Mesendoderm (in vitro differentiated cells): ENCODE measurements around the gene ITLN2.
A peak's percentile ranks its signal among the peaks of the same experiment; 100 is the strongest.

ENCODE experiments used
- DNase-seq: peaks from one replicate; pipeline ENCODE4 v3.0.0; 2013
- H2AK5ac ChIP-seq: 2 replicates; pipeline ENCODE4 v1.6.1; 2013; ENCODE audit warnings: low read length, inconsistent platforms
- H2BK120ac ChIP-seq: 2 replicates; pipeline ENCODE4 v1.6.1; 2013; ENCODE audit warnings: low read depth, mild to moderate bottlenecking, low read length, moderate library complexity, mixed read lengths
- H2BK15ac ChIP-seq: replicated peaks from 2 replicates; pipeline ENCODE4 v1.6.1; 2013; ENCODE audit warnings: low read depth, mild to moderate bottlenecking, moderate library complexity
- H2BK5ac ChIP-seq: 2 replicates; pipeline ENCODE4 v1.6.1; 2013; ENCODE audit warnings: low read length, inconsistent platforms
- H3K18ac ChIP-seq: 2 replicates; pipeline ENCODE4 v1.6.1; 2013; ENCODE audit warnings: mild to moderate bottlenecking, low read length, mixed read lengths
- H3K23ac ChIP-seq: one replicate; pipeline ENCODE4 v1.6.1; 2013; ENCODE audit warnings: low read length
- H3K27ac ChIP-seq: 2 replicates; pipeline ENCODE4 v1.5.1; 2013; ENCODE audit warnings: low read depth, mild to moderate bottlenecking, inconsistent platforms, low read length, moderate library complexity
- H3K27me3 ChIP-seq: 2 replicates; pipeline ENCODE4 v1.6.1; 2013; ENCODE audit warnings: low read length, control low read depth, mild to moderate bottlenecking, inconsistent platforms; ENCODE audit not compliant: insufficient read depth, poor library complexity
- H3K36me3 ChIP-seq: 2 replicates; pipeline ENCODE4 v1.6.1; 2013; ENCODE audit warnings: low read length, inconsistent platforms; ENCODE audit not compliant: control insufficient read depth, insufficient read depth
- H3K4ac ChIP-seq: one replicate; pipeline ENCODE4 v1.6.1; 2013; ENCODE audit warnings: low read depth, mild to moderate bottlenecking, low read length, moderate library complexity
- H3K4me1 ChIP-seq: 2 replicates; pipeline ENCODE4 v1.6.1; 2013; ENCODE audit warnings: low read depth, low read length, inconsistent platforms; ENCODE audit not compliant: control insufficient read depth
- H3K4me2 ChIP-seq: 2 replicates; pipeline ENCODE4 v1.6.1; 2013; ENCODE audit warnings: low read length
- H3K4me3 ChIP-seq: 2 replicates; pipeline ENCODE4 v1.5.1; 2013; ENCODE audit warnings: mild to moderate bottlenecking, low read length
- H3K56ac ChIP-seq: one replicate; pipeline ENCODE4 v1.6.1; 2013; ENCODE audit warnings: low read length
- H3K79me1 ChIP-seq: 2 replicates; pipeline ENCODE4 v1.6.1; 2013; ENCODE audit warnings: low read length, inconsistent platforms
- H3K79me2 ChIP-seq: 2 replicates; pipeline ENCODE4 v1.6.1; 2013; ENCODE audit warnings: mild to moderate bottlenecking, low read length; ENCODE audit not compliant: control insufficient read depth, insufficient read depth
- H3K9ac ChIP-seq: 2 replicates; pipeline ENCODE4 v1.6.1; 2013; ENCODE audit warnings: low read length, inconsistent platforms
- H4K5ac ChIP-seq: one replicate; pipeline ENCODE4 v1.6.1; 2013; ENCODE audit warnings: low read length
- H4K8ac ChIP-seq: one replicate; pipeline ENCODE4 v1.6.1; 2013; ENCODE audit warnings: low read depth, mild to moderate bottlenecking, control low read depth, low read length, moderate library complexity
- WGBS: extraction: QIAGEN DNeasy Blood & Tissue Kit; methylation state at CpG from one replicate; pipeline ENCODE4 v1.1.7; 2013; ENCODE audit warnings: low lambda C conversion rate, missing lambda C conversion rate; ENCODE audit not compliant: insufficient coverage; ENCODE audit errors: extremely low coverage; 5-methylcytosine and 5-hydroxymethylcytosine counted together

Gene ITLN2

DNA sequence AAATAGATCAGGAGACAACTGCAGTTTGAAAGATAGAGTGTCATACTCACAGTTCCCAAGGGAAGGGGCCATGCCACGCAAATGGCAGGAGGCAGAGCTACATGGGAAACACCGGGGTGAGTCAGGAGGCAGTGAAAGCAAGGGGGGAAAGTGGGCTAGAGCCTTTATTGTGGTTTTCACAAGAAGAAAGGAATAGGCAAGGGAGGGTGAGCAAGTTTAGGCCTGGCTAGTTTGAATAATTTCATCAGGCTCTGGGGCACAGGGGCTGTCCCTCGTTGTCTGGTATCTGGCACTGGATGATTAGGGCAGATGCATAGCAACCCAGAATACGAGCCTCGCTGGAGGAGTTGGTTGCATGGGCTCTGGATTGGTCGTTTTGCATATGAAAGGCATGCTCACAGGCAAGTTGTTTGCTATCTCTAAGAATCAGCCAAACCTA lies 17.0 kb upstream of the ITLN2 start:
- Histone ChIP-seq H3K27me3 (no peaks in the 10 kb centered on the region), H3K4me3 (no peak overlapping the region), H2BK5ac (no peak overlapping the region), H3K79me1 (no peaks in the 10 kb centered on the region), H2BK120ac (no peak overlapping the region), H3K4me2 (no peak overlapping the region), H3K4me1 (peaks cover 9% of the 10 kb centered on the region), H4K8ac (no peak overlapping the region), H3K56ac (no peak overlapping the region), H2AK5ac (no peak overlapping the region), H3K79me2 (no peaks in the 10 kb centered on the region), H3K36me3 (no peaks in the 10 kb centered on the region), H3K18ac (no peak overlapping the region), H3K9ac (no peak overlapping the region), H4K5ac (no peak overlapping the region), H3K4ac (no peak overlapping the region), H3K23ac (no peak overlapping the region), H3K27ac (no peak overlapping the region), H2BK15ac (no peak overlapping the region)
- WGBS, result no CpG with 5 or more reads among the region's 6 CpGs
- peak; percentile 78 for DNase-seq

DNA sequence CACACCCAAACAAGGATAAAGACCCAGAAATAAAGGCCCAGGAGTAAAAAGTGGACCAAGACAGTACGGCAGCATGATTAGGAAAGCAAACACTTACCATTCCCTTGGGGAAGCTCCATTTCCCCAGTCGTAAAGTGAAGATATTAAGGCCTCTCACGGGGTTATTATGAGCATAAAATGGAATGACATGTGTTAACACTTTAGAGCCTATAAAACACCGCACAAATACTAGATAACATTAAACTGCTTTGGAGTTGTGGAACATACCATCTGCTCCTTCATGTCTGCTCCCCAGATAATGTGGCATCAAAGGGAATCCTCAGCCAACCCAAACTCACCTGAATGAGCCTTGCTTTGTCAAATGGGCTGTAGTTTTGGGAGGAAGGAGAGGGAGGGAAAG lies 8.9 kb upstream of the ITLN2 start:
- H3K18ac ChIP-seq, result no peak overlapping the region
- H3K36me3 ChIP-seq, result no peaks in the 10 kb centered on the region
- H3K9ac ChIP-seq, result no peak overlapping the region
- no peaks in the 10 kb centered on the region for H3K79me1 ChIP-seq
- H2BK5ac ChIP-seq, result no peak overlapping the region
- no peak overlapping the region for H3K4ac ChIP-seq
- H2AK5ac ChIP-seq, result no peak overlapping the region
- no CpG with 5 or more reads among the region's 4 CpGs for WGBS
- H3K23ac ChIP-seq, result no peak overlapping the region
- H3K4me1 ChIP-seq, result no peaks in the 10 kb centered on the region
- H3K4me2 ChIP-seq, result no peak overlapping the region
- H2BK120ac ChIP-seq, result no peak overlapping the region
- no peaks in the 10 kb centered on the region for H3K79me2 ChIP-seq
- H3K56ac ChIP-seq, result no peak overlapping the region
- H3K27me3 ChIP-seq, result no peaks in the 10 kb centered on the region
- no peak overlapping the region for H3K27ac ChIP-seq
- H2BK15ac ChIP-seq, result no peak overlapping the region
- H4K5ac ChIP-seq, result no peak overlapping the region
- DNase-seq, result no peak
- no peak overlapping the region for H3K4me3 ChIP-seq
- no peak overlapping the region for H4K8ac ChIP-seq

DNA sequence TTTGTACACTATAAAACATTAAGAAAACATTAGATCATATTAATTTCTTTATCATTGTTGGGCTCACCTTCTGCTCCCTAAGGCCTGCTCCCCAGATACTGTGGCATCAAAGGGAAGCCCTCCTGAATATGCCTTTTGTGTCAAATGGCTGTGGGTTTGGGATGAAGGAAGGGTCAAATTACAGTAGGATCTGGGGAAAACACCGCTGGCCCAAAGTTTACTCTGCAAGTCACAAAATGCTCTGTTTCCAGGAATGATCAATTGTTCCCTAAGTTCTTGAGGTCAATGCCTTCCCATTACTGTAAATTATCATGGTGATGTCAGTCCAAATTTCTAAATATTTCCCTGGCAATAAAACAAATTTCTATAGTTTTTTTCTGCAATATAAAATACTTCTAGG lies 6.8 kb upstream of the ITLN2 start:
- H3K18ac ChIP-seq, result no peak overlapping the region
- H2BK15ac ChIP-seq, result no peak overlapping the region
- H3K9ac ChIP-seq, result no peak overlapping the region
- no peak overlapping the region for H3K56ac ChIP-seq
- H2BK120ac ChIP-seq, result no peak overlapping the region
- H2AK5ac ChIP-seq, result no peak overlapping the region
- DNase-seq, result no peak
- no peak overlapping the region for H3K27ac ChIP-seq
- H3K27me3 ChIP-seq, result no peaks in the 10 kb centered on the region
- H3K4ac ChIP-seq, result no peak overlapping the region
- H3K4me2 ChIP-seq, result no peak overlapping the region
- H2BK5ac ChIP-seq, result no peak overlapping the region
- H3K79me2 ChIP-seq, result no peaks in the 10 kb centered on the region
- no peak overlapping the region for H4K8ac ChIP-seq
- H3K79me1 ChIP-seq, result no peaks in the 10 kb centered on the region
- H3K23ac ChIP-seq, result no peak overlapping the region
- WGBS, result no CpG with 5 or more reads among the region's 1 CpG
- no peak overlapping the region for H4K5ac ChIP-seq
- no peaks in the 10 kb centered on the region for H3K4me1 ChIP-seq
- no peaks in the 10 kb centered on the region for H3K36me3 ChIP-seq
- no peak overlapping the region for H3K4me3 ChIP-seq

DNA sequence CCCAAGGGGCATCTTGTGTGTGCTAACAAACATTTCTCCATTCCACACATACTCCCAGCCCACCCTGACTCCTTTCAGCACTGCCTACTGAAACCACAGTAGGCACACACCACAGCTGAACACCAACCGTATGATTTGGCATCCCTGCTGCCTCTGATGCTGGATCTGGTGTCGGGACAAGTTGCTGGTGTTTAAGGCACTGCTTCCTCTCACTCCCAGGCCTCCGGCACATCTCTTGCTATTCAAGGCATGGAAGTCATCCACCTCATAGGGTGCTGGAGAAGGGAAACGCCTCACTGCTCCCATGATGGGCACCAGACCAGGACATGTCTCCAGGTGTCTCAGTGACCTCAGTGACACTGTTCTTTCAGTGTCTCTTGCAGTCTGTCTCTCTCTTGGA lies 2.4 kb upstream of the ITLN2 start:
- Histone ChIP-seq H3K4ac (no peak overlapping the region), H2AK5ac (peak overlapping the region; percentile 19), H3K9ac (no peak overlapping the region), H2BK120ac (no peak overlapping the region), H3K4me1 (no peaks in the 10 kb centered on the region), H2BK5ac (no peak overlapping the region), H4K5ac (no peak overlapping the region), H2BK15ac (no peak overlapping the region), H3K23ac (no peak overlapping the region), H3K27me3 (no peaks in the 10 kb centered on the region), H3K79me1 (no peaks in the 10 kb centered on the region), H3K4me2 (no peak overlapping the region), H3K56ac (no peak overlapping the region), H3K18ac (no peak overlapping the region), H3K36me3 (no peaks in the 10 kb centered on the region), H4K8ac (no peak overlapping the region), H3K4me3 (no peak overlapping the region), H3K79me2 (no peaks in the 10 kb centered on the region), H3K27ac (no peak overlapping the region)
- no CpG with 5 or more reads among the region's 4 CpGs for WGBS
- no peak for DNase-seq

DNA sequence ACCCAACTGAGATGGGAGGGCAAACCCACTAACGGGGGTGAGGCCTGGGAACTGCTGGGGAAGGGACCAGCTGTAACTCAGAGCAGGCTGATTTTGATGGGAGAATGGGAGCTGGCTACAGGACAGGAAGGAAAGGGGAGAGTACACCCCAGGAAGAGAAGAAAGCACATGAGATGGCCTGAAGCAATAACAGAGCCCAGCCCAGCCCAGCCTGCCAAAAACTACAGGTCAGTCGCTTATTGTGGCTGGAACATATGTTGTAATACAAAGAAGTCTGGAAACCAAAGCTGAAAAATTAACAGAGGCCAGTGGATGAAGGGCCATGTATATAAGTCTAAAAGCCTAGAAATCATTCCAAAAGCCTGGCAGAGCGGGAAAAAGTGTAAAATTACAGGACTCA lies 1.6 kb downstream of the ITLN2 start:
- WGBS, result no CpG with 5 or more reads among the region's 3 CpGs
- Histone ChIP-seq H3K79me1 (no peaks in the 10 kb centered on the region), H2BK5ac (no peak overlapping the region), H3K18ac (no peak overlapping the region), H3K9ac (no peak overlapping the region), H3K4ac (no peak overlapping the region), H3K4me2 (no peak overlapping the region), H3K4me1 (peaks cover 5% of the 10 kb centered on the region), H3K79me2 (no peaks in the 10 kb centered on the region), H3K27ac (no peak overlapping the region), H3K56ac (no peak overlapping the region), H3K36me3 (no peaks in the 10 kb centered on the region), H3K27me3 (no peaks in the 10 kb centered on the region), H2BK120ac (no peak overlapping the region), H3K4me3 (no peak overlapping the region), H2BK15ac (no peak overlapping the region), H3K23ac (no peak overlapping the region), H4K8ac (no peak overlapping the region), H2AK5ac (no peak overlapping the region), H4K5ac (no peak overlapping the region)
- DNase-seq, result no peak

DNA sequence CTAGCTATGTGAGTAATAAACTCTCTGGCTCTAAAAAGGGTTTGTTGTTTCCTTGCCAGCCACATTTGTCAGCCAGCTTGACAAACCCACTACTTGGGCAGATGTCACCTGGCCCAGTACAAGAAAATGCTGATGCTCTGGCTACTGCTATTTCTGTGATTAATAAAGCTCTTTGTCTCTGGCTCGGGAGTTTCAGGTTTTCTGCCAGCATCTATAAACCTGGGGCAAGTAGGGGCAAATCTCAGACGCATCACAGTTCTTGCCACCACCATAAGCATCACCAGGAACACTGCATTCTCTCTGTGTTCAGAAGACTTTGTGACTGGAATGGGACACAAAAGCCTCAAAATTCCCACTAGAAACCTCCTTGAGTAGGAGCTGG lies 2.5 kb downstream of the ITLN2 start:
- Histone ChIP-seq H4K8ac (no peak overlapping the region), H3K79me2 (no peaks in the 10 kb centered on the region), H3K4ac (no peak overlapping the region), H3K18ac (peak overlapping the region; percentile 28), H3K23ac (no peak overlapping the region), H2BK15ac (no peak overlapping the region), H4K5ac (no peak overlapping the region), H3K4me3 (no peak overlapping the region), H2BK5ac (no peak overlapping the region), H3K4me2 (no peak overlapping the region), H3K36me3 (no peaks in the 10 kb centered on the region), H3K79me1 (no peaks in the 10 kb centered on the region), H3K4me1 (peaks cover 9% of the 10 kb centered on the region), H3K27ac (no peak overlapping the region), H3K9ac (no peak overlapping the region), H3K56ac (no peak overlapping the region), H2AK5ac (no peak overlapping the region), H3K27me3 (no peaks in the 10 kb centered on the region), H2BK120ac (peak overlapping the region; percentile 30)
- WGBS, result no CpG with 5 or more reads among the region's 2 CpGs
- DNase-seq, result no peak
